GM18861 (cell line): ENCODE results near the gene SDF4.
"Not testable (repeated sequence)": the region's sequence is repeated elsewhere in the genome, so short reads cannot be mapped to it uniquely, and the experiment has no call there.

Experiments
- ATAC-seq: cut with Tn5 transposase; IDR thresholded peaks from one replicate; pipeline ENCODE4 v1.9.1; 2021; ENCODE audit not compliant: unreplicated experiment

The SDF4 gene

GRCh38 chr1:1199961-1200875, 31.6 kb downstream of the SDF4 start:
- ATAC-seq, result no peak

- ATAC-seq, result no peak
Measured at GRCh38 chr1:1199141-1199960, 32.5 kb downstream of the SDF4 start.

- ATAC-seq, result no peak
Measured at GRCh38 chr1:1198423-1199140, 33.2 kb downstream of the SDF4 start.

GRCh38 chr1:1197551-1198422, 34.0 kb downstream of the SDF4 start:
- no peak for ATAC-seq

- ATAC-seq, result no peak
Measured at GRCh38 chr1:1197188-1197500, 34.7 kb downstream of the SDF4 start.

DNA sequence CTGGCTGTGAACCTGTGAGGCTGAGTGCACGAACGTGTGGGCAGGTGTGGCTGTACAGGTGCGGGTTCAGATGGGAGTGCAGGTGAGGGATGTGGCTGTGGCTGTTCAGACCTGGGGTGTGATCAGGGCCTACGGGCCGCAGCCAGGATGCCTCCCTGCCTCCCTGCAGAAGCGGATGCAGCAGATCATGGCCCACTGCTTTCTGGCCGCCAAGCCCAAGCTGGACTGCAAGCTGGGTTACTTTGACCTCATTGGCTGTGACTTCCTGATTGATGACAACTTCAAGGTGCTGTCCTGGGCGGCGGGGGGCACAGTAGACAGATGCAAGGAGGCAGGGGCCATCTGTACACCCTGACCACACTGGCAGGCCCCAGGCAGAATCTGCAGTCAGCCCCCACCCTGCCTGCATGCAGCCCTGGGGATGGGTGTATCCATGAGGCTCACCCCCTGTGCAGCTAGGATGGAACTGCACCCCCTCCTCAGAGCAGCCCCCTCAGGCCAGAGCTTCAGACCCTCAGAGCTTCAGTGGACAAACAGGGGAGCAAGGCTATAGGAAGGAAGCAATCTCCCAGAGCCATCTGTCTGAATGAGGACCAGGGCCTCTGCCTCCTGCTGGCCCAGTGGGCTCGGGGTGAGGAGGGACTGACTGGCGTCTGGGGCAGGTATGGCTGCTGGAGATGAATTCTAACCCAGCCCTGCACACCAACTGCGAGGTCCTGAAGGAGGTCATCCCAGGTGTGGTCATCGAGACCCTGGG, 35.2 kb downstream of the SDF4 start:
- ATAC-seq, result no peak

GRCh38 chr1:1195726-1196125, 36.1 kb downstream of the SDF4 start:
- not testable (repeated sequence) for ATAC-seq

DNA sequence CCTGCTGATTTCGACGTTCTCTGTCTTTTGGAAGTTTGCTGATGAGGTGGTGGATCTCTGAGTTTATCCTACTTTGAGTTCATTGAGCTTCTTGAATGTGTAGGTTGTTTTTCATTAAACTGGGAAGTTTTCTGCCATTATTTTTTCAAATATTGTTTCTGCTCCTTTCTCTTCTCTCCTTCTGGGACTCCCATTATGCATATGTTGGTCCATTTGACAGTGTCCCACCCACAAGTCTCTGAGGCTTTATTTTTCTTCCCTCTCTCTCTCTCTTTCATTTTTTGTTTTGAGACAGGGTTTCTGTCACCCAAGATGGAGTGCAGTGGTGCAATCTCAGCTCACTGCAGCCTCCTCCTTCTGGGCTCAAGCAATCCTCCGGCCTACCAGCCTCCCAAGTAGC, 37.1 kb downstream of the SDF4 start:
- ATAC-seq, result no peak

- ATAC-seq, result no peak
Measured at GRCh38 chr1:1191734-1192133, 40.1 kb downstream of the SDF4 start.

DNA sequence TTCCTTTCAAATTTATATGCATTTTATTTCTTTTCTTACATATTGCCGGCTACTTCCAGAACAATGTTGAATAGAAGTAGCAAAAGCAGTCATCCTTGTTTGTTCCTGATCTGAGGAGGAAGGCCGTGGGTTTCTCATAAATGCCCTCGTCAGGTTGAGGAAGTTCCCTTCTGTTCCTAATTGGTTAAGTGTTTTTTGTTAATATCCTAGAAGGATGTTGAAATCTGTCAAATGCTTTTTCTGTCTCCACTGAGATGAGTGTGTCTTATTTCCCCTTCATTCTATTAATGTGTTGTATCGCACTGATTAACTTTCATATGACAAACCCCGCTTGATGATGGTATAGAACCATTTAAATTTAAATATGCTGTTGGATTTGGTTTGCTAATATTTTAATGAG, 42.7 kb downstream of the SDF4 start:
- no peak for ATAC-seq

DNA sequence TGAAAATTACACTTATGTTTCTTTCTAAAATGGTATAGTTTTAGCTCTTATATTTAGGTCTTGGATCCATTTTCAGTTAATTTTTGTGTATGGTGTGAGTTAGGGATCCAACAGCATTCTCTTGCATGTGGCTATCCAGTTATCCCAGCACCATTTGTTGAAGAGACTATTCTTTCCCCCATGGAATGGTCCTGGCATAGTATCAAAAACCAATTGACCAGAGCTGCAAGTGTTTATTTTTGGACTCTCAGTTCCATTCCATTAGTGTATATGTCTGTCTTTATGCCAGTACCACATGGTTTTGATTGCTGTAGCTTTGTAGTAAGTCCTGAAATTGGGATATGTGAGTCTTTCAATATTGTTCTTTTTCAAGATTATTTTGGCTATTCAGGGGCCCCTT, 43.9 kb downstream of the SDF4 start:
- no peak for ATAC-seq

- no peak for ATAC-seq
Measured at GRCh38 chr1:1185101-1185765, 46.6 kb downstream of the SDF4 start.

- ATAC-seq, result no peak
Measured at GRCh38 chr1:1183833-1184775, 47.7 kb downstream of the SDF4 start.

GRCh38 chr1:1183221-1183747, 48.5 kb downstream of the SDF4 start:
- ATAC-seq, result no peak

GRCh38 chr1:1182491-1183220, 49.1 kb downstream of the SDF4 start:
- ATAC-seq, result no peak

GRCh38 chr1:1181938-1182410, 49.8 kb downstream of the SDF4 start:
- ATAC-seq, result no peak
